Mesothelial cell of epicardium (in vitro differentiated cells): ENCODE measurements around the gene ZNF33A. TPM values are rescaled to one million over a fixed set of nuclear protein-coding genes. Genes with fewer than 3 reads are reported as not detected.
"Not testable (repeated sequence)": the region's sequence is repeated elsewhere in the genome, so short reads cannot be mapped to it uniquely, and the experiment has no call there.

ENCODE experiments used
- DNase-seq, 2 experiments: peaks; one replicate each; pipeline ENCODE4 v3.0.0; 2021; ENCODE audit warnings: low spot score in 2 of 2; ENCODE audit not compliant: unreplicated experiment in 2 of 2
- H3K27ac Mint-ChIP-seq: 2 replicates; pipeline ENCODE4 v1.8.0; 2021; ENCODE audit warnings: mixed read lengths
- H3K27me3 Mint-ChIP-seq: 2 replicates; pipeline ENCODE4 v1.8.0; 2021; ENCODE audit warnings: low read depth, mixed read lengths
- H3K36me3 Mint-ChIP-seq: 2 replicates; pipeline ENCODE4 v1.8.0; 2021; ENCODE audit warnings: mixed read lengths
- H3K4me1 Mint-ChIP-seq: 2 replicates; pipeline ENCODE4 v1.8.0; 2021; ENCODE audit warnings: mixed read lengths
- H3K4me3 Mint-ChIP-seq: 2 replicates; pipeline ENCODE4 v1.8.0; 2021; ENCODE audit warnings: mild to moderate bottlenecking, moderate library complexity, mixed read lengths
- H3K9me3 Mint-ChIP-seq: 2 replicates; pipeline ENCODE4 v1.8.0; 2021; ENCODE audit warnings: mixed read lengths
- total RNA-seq: library from RNA; stranded (reverse); gene quantifications from 3 replicates; pipeline ENCODE4 v1.2.1, GENCODE V29; 2021
- TF ChIP-seq, protein P1 (sequence below): fragments of 200-600 bp; sonication (generic); IDR thresholded peaks from one replicate; pipeline ENCODE4 v1.5.0; 2021; ENCODE audit warnings: antibody characterized with exemption; ENCODE audit not compliant: unreplicated experiment

The ZNF33A gene
- total RNA-seq, 1 donor from 2014 or later, result 37.5 TPM

DNA sequence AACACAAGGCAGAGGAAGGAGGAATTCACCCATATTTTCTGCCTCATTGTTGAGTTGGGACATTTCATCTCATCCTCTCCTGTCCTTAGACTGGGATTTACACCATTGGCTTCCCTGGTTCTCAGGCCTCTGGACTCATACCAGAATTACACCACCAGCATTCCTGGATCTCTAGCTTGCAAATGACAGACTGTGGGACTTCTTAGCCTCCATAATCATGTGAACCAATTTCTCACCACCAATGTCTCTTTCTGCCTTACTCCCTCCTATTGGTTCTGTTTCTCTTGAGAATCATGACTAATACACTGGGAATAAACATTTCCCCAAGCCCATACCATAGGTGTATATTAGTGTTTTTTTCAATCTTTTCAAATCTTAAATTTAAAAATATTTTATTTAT, 2.9 kb upstream of the ZNF33A start:
- Mint-ChIP-seq H3K27ac (no peak overlapping the region), H3K4me1 (peaks cover 17% of the 10 kb centered on the region), H3K4me3 (no peak overlapping the region), H3K36me3 (peaks cover 1% of the 10 kb centered on the region), H3K9me3 (peaks cover 6% of the 10 kb centered on the region), H3K27me3 (no peaks in the 10 kb centered on the region)
- TF ChIP-seq, protein P1, sequence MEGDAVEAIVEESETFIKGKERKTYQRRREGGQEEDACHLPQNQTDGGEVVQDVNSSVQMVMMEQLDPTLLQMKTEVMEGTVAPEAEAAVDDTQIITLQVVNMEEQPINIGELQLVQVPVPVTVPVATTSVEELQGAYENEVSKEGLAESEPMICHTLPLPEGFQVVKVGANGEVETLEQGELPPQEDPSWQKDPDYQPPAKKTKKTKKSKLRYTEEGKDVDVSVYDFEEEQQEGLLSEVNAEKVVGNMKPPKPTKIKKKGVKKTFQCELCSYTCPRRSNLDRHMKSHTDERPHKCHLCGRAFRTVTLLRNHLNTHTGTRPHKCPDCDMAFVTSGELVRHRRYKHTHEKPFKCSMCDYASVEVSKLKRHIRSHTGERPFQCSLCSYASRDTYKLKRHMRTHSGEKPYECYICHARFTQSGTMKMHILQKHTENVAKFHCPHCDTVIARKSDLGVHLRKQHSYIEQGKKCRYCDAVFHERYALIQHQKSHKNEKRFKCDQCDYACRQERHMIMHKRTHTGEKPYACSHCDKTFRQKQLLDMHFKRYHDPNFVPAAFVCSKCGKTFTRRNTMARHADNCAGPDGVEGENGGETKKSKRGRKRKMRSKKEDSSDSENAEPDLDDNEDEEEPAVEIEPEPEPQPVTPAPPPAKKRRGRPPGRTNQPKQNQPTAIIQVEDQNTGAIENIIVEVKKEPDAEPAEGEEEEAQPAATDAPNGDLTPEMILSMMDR, result no peak
- DNase-seq, result no peak

DNA sequence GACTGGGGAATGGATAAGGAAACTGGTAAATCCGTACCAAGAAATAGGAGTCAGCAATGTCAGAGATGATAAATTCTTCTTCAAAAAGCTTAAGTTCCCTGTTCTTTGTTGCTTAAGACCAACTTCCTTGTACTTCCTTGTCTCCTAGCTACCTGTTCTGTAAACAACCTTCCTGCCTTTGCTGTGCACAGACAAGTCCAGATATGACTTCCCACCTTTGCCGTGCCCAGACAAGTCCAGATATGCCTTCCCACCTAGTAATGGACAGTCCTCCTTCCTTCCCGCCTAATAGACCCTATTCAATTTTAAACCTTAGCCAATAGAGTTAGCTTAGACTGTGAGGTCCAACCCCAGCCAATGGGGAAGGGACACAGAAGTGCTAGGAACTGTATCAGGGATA, 2.5 kb upstream of the ZNF33A start:
- H3K4me1 Mint-ChIP-seq, result peaks cover 19% of the 10 kb centered on the region
- TF ChIP-seq, protein P1, result no peak

DNA sequence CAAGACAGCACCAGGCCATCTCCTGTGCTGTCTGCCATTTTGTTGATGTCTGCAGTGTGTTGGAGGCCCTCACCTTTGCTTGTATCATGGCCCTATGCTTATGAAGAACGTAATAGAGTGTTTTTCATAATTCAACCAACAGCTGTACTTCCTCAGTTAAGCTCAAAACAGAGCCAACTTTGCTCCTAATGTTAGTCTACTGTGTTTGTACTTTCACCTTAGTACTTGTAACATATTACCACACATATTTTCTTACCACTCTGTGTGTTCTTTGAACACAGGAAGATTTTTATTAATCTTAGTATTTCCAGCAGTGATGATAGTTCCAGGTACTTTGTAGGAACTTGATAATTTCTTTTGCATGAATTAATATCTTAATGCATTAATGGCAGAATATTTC, 5.9 kb downstream of the ZNF33A start:
- no peak for DNase-seq
- no peaks in the 10 kb centered on the region for H3K27me3 Mint-ChIP-seq
- no peak overlapping the region for H3K4me3 Mint-ChIP-seq
- TF ChIP-seq, protein P1, result no peak
- H3K27ac Mint-ChIP-seq, result no peak overlapping the region
- H3K9me3 Mint-ChIP-seq, result peaks cover 22% of the 10 kb centered on the region
- peaks cover 56% of the 10 kb centered on the region for H3K36me3 Mint-ChIP-seq
- H3K4me1 Mint-ChIP-seq, result peaks cover 14% of the 10 kb centered on the region

More for the DNA sequence above, 2.5 kb upstream of the ZNF33A start:
- Mint-ChIP-seq H3K36me3 (peaks cover 3% of the 10 kb centered on the region), H3K4me3 (no peak overlapping the region), H3K9me3 (peaks cover 5% of the 10 kb centered on the region), H3K27ac (no peak overlapping the region), H3K27me3 (no peaks in the 10 kb centered on the region)
- DNase-seq, result no peak

DNA sequence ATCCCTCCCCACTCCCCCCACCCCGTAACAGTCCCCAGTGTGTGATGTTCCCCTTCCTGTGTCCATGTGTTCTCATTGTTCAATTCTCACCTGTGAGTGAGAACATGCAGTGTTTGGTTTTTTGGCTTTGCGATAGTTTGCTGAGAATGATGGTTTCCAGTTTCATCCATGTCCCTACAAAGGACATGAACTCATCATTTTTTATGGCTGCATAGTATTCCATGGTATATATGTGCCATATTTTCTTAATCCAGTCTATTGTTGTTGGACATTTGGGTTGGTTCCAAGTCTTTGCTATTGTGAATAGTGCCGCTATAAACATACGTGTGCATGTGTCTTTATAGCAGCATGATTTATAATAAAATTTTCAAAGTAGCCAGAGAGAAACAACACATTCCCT, 8.6 kb downstream of the ZNF33A start:
- Mint-ChIP-seq H3K9me3 (peaks cover 22% of the 10 kb centered on the region), H3K36me3 (peaks cover 63% of the 10 kb centered on the region)
- H3K27ac Mint-ChIP-seq, H3K27me3 Mint-ChIP-seq, DNase-seq, H3K4me3 Mint-ChIP-seq, H3K4me1 Mint-ChIP-seq: not testable (repeated sequence)

DNA sequence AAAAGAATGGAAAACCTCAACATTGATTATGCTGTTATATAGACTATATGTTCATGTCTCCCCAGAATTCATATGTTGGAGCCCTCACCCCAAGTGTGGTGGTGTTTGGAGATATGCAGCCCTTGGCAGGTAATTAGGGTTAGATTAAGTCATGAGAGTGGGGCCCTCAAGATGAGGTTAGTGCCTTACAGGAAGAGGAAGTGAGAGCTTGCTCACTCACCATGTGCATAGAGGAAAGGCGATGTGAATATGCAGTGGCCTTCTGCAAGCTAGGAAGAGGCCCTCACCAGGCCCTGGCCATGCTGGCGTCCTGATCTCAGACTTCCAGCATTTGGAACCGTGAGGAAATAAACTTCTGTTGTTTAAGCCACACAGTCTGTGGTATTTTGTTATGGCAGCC, 14.8 kb downstream of the ZNF33A start:
- no peak overlapping the region for H3K27ac Mint-ChIP-seq
- H3K36me3 Mint-ChIP-seq, result peaks cover 61% of the 10 kb centered on the region
- TF ChIP-seq, protein P1, result no peak
- no peaks in the 10 kb centered on the region for H3K27me3 Mint-ChIP-seq
- no peaks in the 10 kb centered on the region for H3K4me1 Mint-ChIP-seq
- peaks cover 4% of the 10 kb centered on the region for H3K9me3 Mint-ChIP-seq
- H3K4me3 Mint-ChIP-seq, result no peak overlapping the region
- DNase-seq, result no peak

DNA sequence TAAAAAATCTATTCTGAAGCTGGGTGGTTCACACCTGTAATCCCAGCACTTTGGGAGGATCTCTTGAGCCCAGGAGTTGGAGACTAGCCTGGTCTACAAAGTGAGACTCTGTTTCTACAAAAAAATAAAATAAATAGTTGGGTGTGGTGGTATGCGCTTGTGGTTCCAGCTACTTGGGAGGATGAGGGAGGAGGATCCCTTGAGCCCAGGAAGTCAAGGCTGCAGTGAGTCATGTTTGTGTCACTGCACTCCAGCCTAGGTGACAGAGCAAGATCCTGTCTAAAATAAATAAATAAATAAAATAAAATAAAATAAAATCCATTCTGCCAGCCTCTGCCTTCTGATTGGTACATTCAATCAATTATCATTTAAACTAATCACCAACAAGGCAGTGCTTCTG, 17.5 kb downstream of the ZNF33A start:
- no peaks in the 10 kb centered on the region for H3K27me3 Mint-ChIP-seq
- DNase-seq, result no peak
- no peaks in the 10 kb centered on the region for H3K9me3 Mint-ChIP-seq
- H3K4me3 Mint-ChIP-seq, result no peak overlapping the region
- TF ChIP-seq, protein P1, result no peak
- no peak overlapping the region for H3K27ac Mint-ChIP-seq
- H3K4me1 Mint-ChIP-seq, result no peaks in the 10 kb centered on the region
- peaks cover 54% of the 10 kb centered on the region for H3K36me3 Mint-ChIP-seq
